Right ventricle myocardium superior (tissue), 1 donor: Measurements from ENCODE around the gene ELF4. TPM values are rescaled to one million over a fixed set of nuclear protein-coding genes. Genes with fewer than 3 reads are reported as not detected.
"Not testable (repeated sequence)": the region's sequence is repeated elsewhere in the genome, so short reads cannot be mapped to it uniquely, and the experiment has no call there.

ENCODE experiments used
- ATAC-seq: fragments of 200-7000 bp; cut with Tn5 transposase; one replicate; pipeline ENCODE4 v1.9.1; 2020; ENCODE audit warnings: mild to moderate bottlenecking; ENCODE audit not compliant: poor library complexity
- DNase-seq: peaks from one replicate; pipeline ENCODE4 v3.0.0-alpha.2; 2020
- intact Hi-C: fragments of 100-400 bp; cut with DNase I; formaldehyde crosslinking; loops from one replicate; pipeline ENCODE4 v1.11.2; 2022
- total RNA-seq: library from RNA; stranded (reverse); fragmentation: NEBNext Ultra II Directional; extraction: Animal tissue kit (Norgen Biotek cat#: 25700); gene quantifications from one replicate; pipeline ENCODE4 v1.2.1, GENCODE V29; 2021
- donor health status: DM: no; HTN: yes; CAD: no; lungs with severe emphysema.

ELF4 gene
- total RNA-seq, 1 donor from 2014 or later: 2.0 TPM

DNA sequence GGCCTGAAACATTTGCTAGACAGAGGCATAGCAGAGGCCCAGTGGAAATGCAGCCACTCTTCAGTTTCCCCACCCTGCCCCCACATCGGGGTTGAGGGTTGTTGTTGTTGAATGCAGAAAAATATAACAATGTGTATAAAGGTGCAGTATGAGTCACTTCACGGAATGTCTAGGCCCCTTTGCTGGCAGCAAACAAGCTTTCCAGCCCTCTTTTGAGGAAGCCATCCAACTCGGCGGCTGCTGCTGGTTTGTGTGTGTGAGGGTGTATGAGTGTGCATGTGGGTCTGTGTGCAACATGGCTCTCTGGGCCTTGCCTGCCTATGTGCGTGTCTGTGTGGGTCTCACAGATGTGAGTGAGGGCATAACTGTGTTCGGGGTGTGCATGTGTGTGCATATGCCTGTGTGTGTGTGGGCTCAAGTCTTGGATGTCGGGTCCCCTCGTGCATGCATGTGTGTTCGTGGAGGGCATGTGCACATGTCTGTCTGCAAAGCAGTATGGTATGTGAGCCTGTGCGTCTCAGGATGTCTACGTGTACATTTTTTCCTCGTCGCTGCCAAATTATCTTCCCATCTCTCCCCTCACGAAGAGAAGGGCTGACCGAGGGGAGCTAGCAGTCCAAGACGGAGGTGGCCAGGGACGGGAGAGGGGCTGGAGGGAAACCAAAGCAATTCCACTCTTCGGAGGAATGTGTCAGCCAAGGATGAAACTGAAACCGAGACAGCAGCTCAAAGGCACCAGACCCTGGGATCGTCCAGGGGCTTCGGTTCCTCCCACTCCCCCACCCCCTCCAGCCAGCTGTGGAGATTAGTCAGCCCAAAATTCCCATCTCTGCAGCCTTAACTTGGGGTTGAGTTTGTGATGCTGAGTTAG lies 8.4 kb upstream of the ELF4 start:
- DNase-seq (no peak), ATAC-seq (no peak)
- intact Hi-C loops: no loop called here

GRCh38 chrX:130117166-130117565 lies 6.9 kb upstream of the ELF4 start:
- intact Hi-C loops: no loop called here
- ATAC-seq (no peak), DNase-seq (no peak)

- DNase-seq, intact Hi-C loops, ATAC-seq: not testable (repeated sequence)
Measured at GRCh38 chrX:130115119-130115885, 5.0 kb upstream of the ELF4 start.

- DNase-seq (no peak), ATAC-seq (no peak)
- intact Hi-C loops: no loop called here
Measured at GRCh38 chrX:130114141-130114588, 3.9 kb upstream of the ELF4 start.

DNA sequence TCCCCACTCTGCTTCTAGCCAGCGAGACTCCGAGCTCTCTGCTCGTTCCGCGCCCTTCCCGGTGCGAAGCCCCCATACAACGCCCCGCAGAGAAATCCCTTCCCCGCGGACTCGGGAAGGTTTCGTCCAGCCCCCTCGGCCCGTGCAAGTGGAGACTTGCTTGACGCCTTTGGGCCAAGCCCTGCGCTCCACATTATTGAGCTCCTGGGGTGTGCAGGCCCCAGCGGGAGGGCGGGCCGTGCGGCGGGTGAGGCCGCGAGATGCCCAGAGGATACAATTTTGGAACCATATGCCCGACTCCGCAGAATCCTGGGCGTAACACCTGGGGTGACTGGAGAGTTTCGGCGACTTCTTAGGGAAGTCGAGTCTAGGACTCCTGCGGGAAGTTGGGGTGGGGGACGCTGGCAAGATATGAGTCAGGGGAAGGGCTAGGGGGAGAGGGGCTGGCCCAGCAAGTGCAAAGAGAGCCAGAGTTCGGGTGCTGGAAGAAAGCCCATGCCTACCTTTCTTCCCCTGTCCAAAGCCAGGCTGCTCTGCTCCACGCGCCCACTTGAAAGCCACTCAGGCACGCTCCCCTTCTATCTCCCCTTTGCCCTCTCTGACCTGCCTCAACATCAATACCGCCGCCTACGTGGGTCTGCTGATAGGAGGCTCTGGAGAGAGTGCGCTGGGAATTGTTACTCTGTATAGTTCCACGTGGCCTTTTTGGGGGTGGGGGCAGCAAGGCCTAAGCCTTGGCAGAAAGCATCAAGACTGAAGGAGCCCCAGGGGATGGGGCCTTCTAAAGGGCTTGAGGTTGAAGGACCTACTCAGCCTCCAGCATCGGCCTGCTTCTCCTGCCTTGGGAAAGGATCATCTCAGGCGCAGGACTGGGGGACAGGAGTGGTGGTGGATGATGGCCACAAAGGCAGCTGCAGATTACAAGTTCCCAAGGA lies 1.2 kb upstream of the ELF4 start:
- DNase-seq: no peak
- ATAC-seq: no peak
- intact Hi-C loops: no loop called here

DNA sequence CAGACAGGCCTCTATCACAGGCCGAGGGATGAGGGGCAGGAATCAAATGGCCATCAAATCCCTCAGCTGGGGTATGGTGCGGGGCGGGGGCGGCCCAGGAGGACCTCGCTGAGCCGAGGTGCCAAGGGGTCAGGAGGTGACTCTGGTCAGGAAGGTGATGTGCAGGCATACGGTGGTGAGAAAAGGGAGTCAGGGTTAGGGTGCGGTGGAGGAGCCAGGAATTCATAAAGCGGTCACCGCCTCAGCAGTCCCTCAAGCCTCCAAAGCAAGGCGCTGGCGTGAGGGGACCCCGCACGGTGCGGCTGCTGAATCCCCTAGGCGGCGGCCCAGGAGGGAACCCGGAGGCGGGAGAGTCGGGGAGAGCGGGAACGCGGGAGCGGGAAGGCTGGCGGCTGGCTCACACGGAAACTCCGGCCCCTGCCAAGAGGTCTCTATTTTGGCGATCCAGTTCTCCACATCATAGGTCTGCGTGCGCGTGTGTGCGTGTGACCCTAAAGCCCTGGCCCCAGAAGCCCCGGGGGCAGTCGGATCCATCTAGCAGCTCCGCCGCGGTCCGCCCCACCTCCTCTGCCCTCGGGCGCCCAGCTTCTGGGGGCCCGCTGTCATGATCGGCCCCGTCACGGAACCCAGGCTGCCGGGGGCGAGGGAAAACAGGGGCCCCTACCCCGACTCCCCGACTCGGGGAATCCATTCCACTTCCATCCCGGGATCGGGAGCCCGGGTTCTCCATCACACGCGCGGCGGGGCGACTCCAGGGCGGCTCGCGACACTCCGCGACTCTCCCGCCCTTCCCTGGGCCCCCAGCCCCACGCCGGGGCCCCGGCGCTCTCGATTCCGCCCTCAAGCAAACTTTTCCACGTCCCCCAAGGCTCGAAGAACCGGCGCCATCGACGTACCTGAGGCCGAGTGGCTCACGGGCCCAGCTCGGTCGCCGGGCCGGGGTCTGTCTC lies 593 bp downstream of the ELF4 start:
- DNase-seq (peak; percentile 47), ATAC-seq (peak; percentile 44)
- intact Hi-C loops: no loop called here

DNA sequence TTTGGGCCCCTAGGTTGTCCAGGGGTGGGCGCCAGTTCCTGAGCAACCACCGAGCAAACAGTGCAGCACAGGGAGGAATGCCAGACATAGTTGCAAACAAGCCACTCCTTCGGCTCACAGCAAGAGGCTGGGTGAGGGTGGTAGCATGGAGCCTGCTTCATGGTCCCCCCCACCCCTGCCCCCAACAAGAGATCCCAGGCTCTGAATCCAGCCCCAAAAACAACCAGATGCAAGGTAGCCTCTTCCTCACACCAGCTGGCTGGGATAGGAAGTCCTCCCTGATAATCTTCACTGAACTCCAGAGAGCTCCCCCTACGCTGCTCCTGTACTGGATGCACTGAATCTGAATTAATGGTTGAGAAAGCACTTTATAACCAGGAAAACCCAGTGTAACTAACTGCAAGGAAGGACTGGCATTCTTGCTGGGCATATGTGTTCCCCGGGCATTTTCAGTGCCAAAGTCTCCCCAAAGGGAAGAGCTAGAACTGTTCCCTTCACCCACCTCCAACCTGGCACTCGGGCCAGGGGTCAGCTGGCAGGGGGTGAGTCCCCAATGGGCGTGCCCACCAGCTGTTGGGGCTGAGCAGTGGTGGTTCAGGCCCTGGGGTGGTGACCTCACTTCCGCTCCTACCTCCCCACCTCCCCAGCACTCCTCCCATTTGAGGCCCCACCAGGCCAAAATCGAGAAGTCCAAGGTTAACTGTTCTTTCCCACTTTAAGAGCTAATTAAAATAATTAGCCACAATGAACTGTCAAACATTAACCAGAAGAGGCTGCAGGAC lies 1.5 kb downstream of the ELF4 start:
- ATAC-seq (peak; percentile 64), DNase-seq (peak; percentile 64)

GRCh38 chrX:130106071-130106470 lies 4.2 kb downstream of the ELF4 start:
- ATAC-seq: no peak
- intact Hi-C loops: no loop called here
- no peak for DNase-seq

More for the DNA sequence above, 1.5 kb downstream of the ELF4 start:
- intact Hi-C loops: no loop called here

GRCh38 chrX:130105244-130105643 lies 5.1 kb downstream of the ELF4 start:
- DNase-seq (no peak), ATAC-seq (no peak)

GRCh38 chrX:130103605-130104004 lies 6.7 kb downstream of the ELF4 start:
- no peak for DNase-seq
- intact Hi-C loops: no loop called here
- no peak for ATAC-seq

More at GRCh38 chrX:130105244-130105643, 5.1 kb downstream of the ELF4 start:
- intact Hi-C loops: no loop called here

DNA sequence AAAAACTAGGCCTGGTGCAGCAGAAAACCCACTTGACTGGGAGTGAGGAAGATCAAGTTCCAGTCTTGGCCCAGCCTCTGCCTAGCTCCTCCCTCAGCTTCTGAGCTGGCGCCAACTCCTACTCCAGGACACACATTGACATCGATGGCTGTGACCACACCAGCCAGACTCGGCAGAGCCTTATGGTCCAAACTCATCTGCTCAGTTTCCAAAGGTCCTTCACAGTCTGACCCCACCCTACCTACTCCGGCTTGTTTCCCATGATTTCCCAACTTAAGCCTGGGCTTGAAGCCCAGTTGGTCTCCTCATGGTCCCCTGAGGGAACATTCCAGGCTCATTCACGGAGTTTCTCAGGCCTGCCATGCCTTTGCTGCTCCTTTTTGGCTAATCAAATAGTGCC lies 10.1 kb downstream of the ELF4 start:
- ATAC-seq (peak; percentile 94), DNase-seq (peak; percentile 74)
- intact Hi-C loops: no loop called here

DNA sequence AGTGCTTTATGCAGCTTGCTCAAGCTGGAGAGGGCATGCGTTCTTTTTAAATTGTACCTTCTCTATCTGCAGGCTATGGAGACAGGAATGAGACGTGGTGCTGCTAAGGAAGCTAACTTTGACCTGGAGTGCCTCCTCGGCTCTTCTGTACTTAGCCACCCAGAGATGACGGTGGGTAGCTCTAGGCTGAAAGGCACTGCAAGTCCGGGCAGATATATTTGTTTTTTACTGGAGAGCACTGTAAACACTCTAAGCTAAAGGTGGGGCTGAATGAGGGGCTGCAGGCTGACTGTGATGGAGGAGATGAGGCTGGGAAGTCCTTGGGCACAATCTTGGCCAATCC lies 12.1 kb downstream of the ELF4 start:
- intact Hi-C loops: no loop called here
- DNase-seq: no peak
- no peak for ATAC-seq

GRCh38 chrX:130097507-130098209 lies 12.6 kb downstream of the ELF4 start:
- intact Hi-C loops: no loop called here
- ATAC-seq (peak; percentile 17), DNase-seq (peak; percentile 49)

DNA sequence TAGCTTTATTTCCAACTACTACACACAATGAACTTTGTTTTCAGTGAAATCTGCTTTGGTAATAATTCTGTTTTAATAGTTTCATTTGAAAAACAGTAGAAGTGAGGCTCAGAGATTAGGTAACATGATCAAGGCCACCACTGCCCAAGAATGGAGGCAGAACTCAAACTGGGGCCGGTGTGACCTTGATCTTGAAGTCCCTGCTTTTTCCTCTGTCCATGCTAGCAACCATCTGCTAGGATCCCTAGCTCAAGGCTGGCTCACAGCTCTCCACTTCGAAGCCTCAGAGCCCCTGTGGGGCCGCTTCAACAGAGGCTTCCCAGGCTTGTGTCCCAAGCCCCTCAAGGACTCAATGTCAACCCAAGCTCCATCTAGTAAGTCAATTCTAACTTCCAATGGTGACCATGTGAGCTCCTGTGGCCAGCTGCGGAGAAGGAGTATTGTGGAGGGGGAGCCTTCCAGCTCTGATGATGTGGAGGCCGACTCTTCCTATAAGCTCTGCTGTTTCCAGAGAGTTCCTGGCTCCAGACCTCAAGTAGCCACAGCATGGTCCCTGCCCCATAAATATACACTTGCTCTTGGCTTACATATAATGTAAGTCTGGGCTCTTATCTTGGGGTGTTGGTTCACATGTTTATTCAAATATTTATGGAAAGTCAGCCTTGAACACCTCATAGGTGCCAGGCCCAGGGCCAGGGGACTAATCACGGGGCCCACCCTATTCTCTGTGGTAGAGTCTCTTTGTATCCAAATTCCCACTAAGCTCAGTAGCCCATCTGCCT lies 14.9 kb downstream of the ELF4 start:
- DNase-seq: no peak
- no peak for ATAC-seq
- intact Hi-C loops: no loop called here

- no peak for ATAC-seq
- intact Hi-C loops: no loop called here
- no peak for DNase-seq
Measured at GRCh38 chrX:130094696-130095095, 15.6 kb downstream of the ELF4 start.

DNA sequence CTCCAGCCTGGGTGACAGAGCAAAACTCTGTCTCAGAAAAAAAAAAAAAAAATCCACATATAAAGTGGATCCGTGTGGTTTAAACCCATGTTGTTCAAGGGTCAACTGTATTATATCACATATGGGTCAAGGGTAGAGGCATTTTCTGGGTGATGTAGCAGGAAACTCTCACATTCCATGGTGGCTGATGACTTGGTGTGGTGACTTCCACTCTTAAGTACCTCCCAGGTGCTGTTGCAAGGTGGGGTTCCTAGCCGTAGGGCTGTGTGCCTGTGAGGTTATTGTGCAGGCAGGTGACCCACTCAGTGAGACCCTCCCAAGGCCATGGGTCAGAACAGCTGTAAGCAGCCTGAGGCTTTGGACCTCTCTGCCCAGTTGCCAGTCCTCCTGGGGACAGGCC lies 17.0 kb downstream of the ELF4 start:
- ATAC-seq (no peak), DNase-seq (no peak)
- intact Hi-C loops: no loop called here
